GM12873 (cell line): ENCODE data around the gene TUBA1B.

ENCODE experiments used
- TF ChIP-seq, protein P1 (sequence below): IDR thresholded peaks from 2 replicates; pipeline ENCODE4 v1.5.1; 2012; ENCODE audit warnings: low read depth, mild to moderate bottlenecking, moderate library complexity, low read length, control low read depth; ENCODE audit not compliant: insufficient read depth; ENCODE audit errors: missing control alignments

The TUBA1B gene

DNA sequence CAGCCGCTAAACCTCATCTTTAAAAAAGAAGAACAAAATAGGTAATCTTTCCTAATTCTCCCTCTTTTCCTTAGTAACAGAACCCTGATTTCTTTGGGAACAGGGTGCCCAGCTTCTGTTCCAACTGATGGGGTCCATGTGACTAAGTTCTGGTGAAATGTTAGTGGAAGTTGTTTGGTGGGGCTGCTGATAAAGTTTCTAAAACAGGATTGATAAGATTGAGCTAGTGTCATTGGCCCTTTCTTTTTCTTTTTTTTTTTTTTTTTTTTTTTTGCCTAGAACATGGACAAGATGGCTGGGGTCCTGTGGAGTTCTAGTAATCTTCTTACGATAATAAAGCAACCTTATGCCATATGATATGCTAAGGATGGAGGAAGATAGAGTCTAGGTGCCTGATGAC lies 16.2 kb upstream of the TUBA1B start:
- TF ChIP-seq, protein P1, sequence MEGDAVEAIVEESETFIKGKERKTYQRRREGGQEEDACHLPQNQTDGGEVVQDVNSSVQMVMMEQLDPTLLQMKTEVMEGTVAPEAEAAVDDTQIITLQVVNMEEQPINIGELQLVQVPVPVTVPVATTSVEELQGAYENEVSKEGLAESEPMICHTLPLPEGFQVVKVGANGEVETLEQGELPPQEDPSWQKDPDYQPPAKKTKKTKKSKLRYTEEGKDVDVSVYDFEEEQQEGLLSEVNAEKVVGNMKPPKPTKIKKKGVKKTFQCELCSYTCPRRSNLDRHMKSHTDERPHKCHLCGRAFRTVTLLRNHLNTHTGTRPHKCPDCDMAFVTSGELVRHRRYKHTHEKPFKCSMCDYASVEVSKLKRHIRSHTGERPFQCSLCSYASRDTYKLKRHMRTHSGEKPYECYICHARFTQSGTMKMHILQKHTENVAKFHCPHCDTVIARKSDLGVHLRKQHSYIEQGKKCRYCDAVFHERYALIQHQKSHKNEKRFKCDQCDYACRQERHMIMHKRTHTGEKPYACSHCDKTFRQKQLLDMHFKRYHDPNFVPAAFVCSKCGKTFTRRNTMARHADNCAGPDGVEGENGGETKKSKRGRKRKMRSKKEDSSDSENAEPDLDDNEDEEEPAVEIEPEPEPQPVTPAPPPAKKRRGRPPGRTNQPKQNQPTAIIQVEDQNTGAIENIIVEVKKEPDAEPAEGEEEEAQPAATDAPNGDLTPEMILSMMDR: no peak

DNA sequence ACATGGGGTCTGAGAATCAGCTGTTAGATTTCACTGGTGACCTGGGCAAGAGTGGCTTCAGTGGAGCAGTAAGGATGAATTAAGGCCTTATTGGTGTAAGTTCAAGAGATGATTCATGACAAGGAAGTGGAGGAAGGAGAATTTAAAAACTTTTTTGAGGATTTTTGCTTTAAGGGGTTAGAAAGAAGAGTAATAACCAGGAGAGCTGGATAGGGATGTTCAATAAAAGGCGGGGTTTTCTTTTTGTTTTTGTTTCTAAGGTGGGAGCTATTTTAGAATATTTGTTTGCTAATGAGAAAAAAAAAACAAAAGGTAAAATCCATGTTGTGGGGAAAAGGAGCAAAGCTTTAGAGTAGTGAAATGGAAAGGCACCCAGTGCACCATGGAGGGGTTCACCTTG lies 15.2 kb upstream of the TUBA1B start:
- TF ChIP-seq, protein P1: no peak

DNA sequence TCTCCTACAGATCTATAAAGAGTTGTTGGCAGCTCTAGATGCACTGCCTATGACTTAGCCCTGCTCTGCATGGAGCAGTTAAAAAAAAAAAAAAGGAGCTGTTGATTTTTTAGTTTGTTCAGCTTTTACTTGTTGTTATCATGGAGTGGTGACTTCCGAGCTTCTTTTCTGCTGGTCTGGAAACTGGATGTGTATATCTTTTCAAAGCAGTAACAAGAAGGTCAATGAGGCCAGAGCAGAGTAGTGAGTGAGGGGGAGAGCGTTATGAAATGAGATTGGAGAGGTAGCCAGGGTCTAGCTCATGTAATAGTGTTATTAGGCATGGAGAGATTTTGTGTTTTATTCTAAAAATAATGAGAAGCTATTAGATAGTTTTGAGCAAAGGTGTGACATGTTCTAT lies 13.2 kb upstream of the TUBA1B start:
- TF ChIP-seq, protein P1: no peak

DNA sequence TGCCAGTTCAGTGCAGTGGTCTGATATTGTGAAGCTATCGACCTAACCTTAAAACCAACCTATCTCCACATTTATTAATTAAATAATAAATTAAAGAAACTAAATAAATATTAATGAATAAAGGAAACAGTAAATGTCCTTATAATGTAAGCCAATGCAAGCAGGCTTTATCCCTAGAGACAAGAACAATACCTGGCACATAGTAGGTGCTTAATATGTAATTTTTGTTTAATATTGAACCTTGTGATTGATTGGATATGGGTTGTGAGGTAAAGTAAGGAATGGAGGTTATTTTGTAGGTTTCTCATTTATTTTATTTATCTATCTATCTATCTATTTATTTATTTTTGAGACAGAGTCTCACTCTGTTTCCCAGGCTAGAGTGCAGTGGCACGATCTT lies 7.8 kb upstream of the TUBA1B start:
- TF ChIP-seq, protein P1: no peak

DNA sequence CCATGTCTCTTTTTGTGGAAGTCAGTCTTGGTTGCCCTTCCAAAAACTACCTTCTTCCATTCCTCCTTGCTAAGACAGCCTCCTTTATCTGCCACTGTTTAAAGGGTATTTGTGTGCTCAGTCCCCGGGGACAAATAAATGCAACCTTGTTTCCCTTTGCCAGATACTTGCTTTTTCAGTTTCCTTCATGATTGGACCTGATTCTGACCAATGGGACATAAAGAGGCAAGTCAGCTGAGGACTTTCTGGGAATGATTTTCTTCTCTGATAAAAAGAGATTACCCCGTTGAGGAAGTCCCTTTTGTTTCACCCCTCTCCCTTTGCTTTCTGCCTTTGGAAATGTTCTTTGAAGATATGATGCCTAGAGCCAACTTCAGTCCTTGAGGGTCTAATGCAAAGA lies 7.4 kb upstream of the TUBA1B start:
- TF ChIP-seq, protein P1: no peak

DNA sequence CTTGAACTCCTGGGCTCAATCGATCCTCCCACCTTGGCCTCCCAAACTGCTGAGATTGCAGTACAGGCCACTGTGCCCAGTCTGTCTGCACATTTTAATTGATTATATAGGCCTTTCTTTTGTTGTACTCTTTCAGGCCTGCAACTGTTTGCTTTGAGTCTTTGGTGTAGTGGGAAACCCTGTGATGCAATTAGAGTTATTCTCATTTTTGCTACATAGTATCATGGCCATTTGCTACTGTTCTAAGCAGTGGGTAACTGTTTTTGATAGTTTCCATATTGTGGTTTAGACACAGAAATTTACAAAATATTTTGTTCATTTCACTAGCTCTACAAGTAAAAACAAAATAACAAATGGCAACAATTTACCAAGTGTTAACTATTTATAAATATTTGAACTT lies 6.3 kb upstream of the TUBA1B start:
- TF ChIP-seq, protein P1: no peak

DNA sequence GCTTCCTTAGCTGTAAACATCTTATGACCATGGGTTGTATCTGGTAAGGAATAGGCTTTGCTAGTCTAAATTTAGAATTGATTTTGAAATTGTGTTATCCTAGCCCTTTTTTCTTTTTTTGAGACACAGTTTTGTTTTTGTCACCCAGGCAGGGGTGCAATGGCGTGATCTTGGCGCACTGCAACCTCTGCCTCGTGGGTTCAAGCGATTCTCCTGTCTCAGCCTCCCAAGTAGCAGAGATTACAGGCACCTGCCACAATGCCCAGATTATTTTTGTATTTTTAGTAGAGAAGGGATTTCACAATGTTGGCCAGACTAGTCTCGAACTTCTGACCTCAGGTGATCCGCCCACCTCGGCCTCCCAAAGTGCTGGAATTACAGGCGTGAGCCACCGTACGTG lies 2.4 kb upstream of the TUBA1B start:
- TF ChIP-seq, protein P1: no peak
